CD4-positive, alpha-beta T cell treated with Interleukin-21 for 1 hour (primary cell): ENCODE data around the gene GALNT8.

Experiments
- DNase-seq: peaks from one replicate; pipeline ENCODE4 v3.0.0-alpha.2; 2020

GALNT8 gene

GRCh38 chr12:4802841-4803240 is 82.6 kb downstream of the GALNT8 start:
- DNase-seq = no peak

- no peak for DNase-seq
These were observed 86.4 kb downstream of the GALNT8 start for GRCh38 chr12:4806439-4807115.

GRCh38 chr12:4807116-4807783 is 87.0 kb downstream of the GALNT8 start:
- peak; percentile 38 for DNase-seq

- DNase-seq = peak; percentile 33
These were observed 87.6 kb downstream of the GALNT8 start for GRCh38 chr12:4807813-4808212.

GRCh38 chr12:4809013-4809448 is 88.8 kb downstream of the GALNT8 start:
- peak; percentile 48 for DNase-seq

GRCh38 chr12:4809449-4810218 is 89.4 kb downstream of the GALNT8 start:
- peak; percentile 31 for DNase-seq

GRCh38 chr12:4810219-4810671 is 90.0 kb downstream of the GALNT8 start:
- DNase-seq = no peak

- DNase-seq = no peak
These were observed 92.6 kb downstream of the GALNT8 start for GRCh38 chr12:4812624-4813327.

GRCh38 chr12:4813741-4814140 is 93.5 kb downstream of the GALNT8 start:
- no peak for DNase-seq

GRCh38 chr12:4814485-4814884 is 94.3 kb downstream of the GALNT8 start:
- no peak for DNase-seq

- no peak for DNase-seq
These were observed 96.7 kb downstream of the GALNT8 start for GRCh38 chr12:4816744-4817525.

GRCh38 chr12:4817880-4818279 is 97.7 kb downstream of the GALNT8 start:
- no peak for DNase-seq

- no peak for DNase-seq
These were observed 99.5 kb downstream of the GALNT8 start for GRCh38 chr12:4819654-4820053.

GRCh38 chr12:4820971-4821370 is 100.8 kb downstream of the GALNT8 start:
- no peak for DNase-seq
